ENCODE results near the gene GAS6.
"Not testable (repeated sequence)": the region's sequence is repeated elsewhere in the genome, so short reads cannot be mapped to it uniquely, and the experiment has no call there.

Gene GAS6

GRCh38 chr13:113837560-113838355 lies 26.1 kb downstream of the GAS6 start:
- no peak for DNase-seq (ENCODE audit: low read depth)

- DNase-seq (ENCODE audit: low read depth), result no peak
Observed at GRCh38 chr13:113836768-113837559, 26.9 kb downstream of the GAS6 start.

- DNase-seq (ENCODE audit: low read depth), result no peak
Observed at GRCh38 chr13:113835461-113836270, 28.2 kb downstream of the GAS6 start.

GRCh38 chr13:113834496-113835200 lies 29.2 kb downstream of the GAS6 start:
- DNase-seq (ENCODE audit: low read depth), result no peak

GRCh38 chr13:113834006-113834405 lies 29.9 kb downstream of the GAS6 start:
- DNase-seq (ENCODE audit: low read depth), result not testable (repeated sequence)

- DNase-seq (ENCODE audit: low read depth), result no peak
Observed at GRCh38 chr13:113833111-113833830, 30.6 kb downstream of the GAS6 start.

GRCh38 chr13:113832631-113833030 lies 31.2 kb downstream of the GAS6 start:
- DNase-seq (ENCODE audit: low read depth), result no peak

- no peak for DNase-seq (ENCODE audit: low read depth)
Observed at GRCh38 chr13:113832205-113832604, 31.7 kb downstream of the GAS6 start.

GRCh38 chr13:113831061-113831460 lies 32.8 kb downstream of the GAS6 start:
- no peak for DNase-seq (ENCODE audit: low read depth)

GRCh38 chr13:113830426-113830950 lies 33.4 kb downstream of the GAS6 start:
- not testable (repeated sequence) for DNase-seq (ENCODE audit: low read depth)

- DNase-seq (ENCODE audit: low read depth), result no peak
Observed at GRCh38 chr13:113828282-113828825, 35.5 kb downstream of the GAS6 start.

- no peak for DNase-seq (ENCODE audit: low read depth)
Observed at GRCh38 chr13:113827021-113827420, 36.9 kb downstream of the GAS6 start.

GRCh38 chr13:113826446-113826845 lies 37.4 kb downstream of the GAS6 start:
- DNase-seq (ENCODE audit: low read depth), result not testable (repeated sequence)

- DNase-seq (ENCODE audit: low read depth), result no peak
Observed at GRCh38 chr13:113825841-113826240, 38.0 kb downstream of the GAS6 start.

GRCh38 chr13:113823771-113824170 lies 40.1 kb downstream of the GAS6 start:
- DNase-seq (ENCODE audit: low read depth), result no peak

GRCh38 chr13:113822956-113823744 lies 40.7 kb downstream of the GAS6 start:
- no peak for DNase-seq (ENCODE audit: low read depth)

GRCh38 chr13:113822266-113822665 lies 41.6 kb downstream of the GAS6 start:
- no peak for DNase-seq (ENCODE audit: low read depth)

- no peak for DNase-seq (ENCODE audit: low read depth)
Observed at GRCh38 chr13:113821847-113822246, 42.0 kb downstream of the GAS6 start.

- DNase-seq (ENCODE audit: low read depth), result no peak
Observed at GRCh38 chr13:113820813-113821651, 42.8 kb downstream of the GAS6 start.
